ENCODE data around the gene TGM2.

The TGM2 gene

DNA sequence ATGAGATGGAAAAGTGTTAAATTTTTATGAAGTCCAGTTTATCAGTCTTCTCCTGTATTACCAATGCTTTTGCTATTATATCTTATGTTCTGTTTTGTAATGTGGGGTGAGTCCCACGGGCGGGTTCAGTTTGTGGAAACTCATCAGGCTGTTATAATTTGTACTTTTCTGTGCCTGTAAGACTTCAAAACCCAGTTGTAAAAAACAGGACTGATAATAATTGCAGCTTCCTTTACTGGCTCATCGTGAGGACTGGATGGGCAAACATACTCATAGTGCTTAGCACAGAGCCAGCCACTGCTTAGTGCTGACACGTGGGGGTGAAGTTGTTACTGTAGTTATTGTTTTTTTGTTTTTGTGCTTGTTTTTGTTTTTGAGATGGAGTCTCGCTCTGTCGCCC is 45.6 kb downstream of the TGM2 start:
- H3K4me3 ChIP-seq (IDR thresholded peaks at IDR 0.05; ENCODE audit: insufficient read depth, low read depth, low read length) = no peak overlapping the region
- no peaks in the 10 kb centered on the region for H3K4me1 ChIP-seq (ENCODE audit: low read depth, poor library complexity, severe bottlenecking)
- H2AFZ ChIP-seq (ENCODE audit: low read depth) = no peak overlapping the region
- H3K27me3 ChIP-seq (ENCODE audit: insufficient read depth, low read depth) = no peaks in the 10 kb centered on the region
- H3K4me2 ChIP-seq = no peak overlapping the region
- no peaks in the 10 kb centered on the region for H3K79me2 ChIP-seq (ENCODE audit: insufficient read depth, low read depth)
- TF ChIP-seq, protein P1, sequence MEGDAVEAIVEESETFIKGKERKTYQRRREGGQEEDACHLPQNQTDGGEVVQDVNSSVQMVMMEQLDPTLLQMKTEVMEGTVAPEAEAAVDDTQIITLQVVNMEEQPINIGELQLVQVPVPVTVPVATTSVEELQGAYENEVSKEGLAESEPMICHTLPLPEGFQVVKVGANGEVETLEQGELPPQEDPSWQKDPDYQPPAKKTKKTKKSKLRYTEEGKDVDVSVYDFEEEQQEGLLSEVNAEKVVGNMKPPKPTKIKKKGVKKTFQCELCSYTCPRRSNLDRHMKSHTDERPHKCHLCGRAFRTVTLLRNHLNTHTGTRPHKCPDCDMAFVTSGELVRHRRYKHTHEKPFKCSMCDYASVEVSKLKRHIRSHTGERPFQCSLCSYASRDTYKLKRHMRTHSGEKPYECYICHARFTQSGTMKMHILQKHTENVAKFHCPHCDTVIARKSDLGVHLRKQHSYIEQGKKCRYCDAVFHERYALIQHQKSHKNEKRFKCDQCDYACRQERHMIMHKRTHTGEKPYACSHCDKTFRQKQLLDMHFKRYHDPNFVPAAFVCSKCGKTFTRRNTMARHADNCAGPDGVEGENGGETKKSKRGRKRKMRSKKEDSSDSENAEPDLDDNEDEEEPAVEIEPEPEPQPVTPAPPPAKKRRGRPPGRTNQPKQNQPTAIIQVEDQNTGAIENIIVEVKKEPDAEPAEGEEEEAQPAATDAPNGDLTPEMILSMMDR (conservative IDR thresholded peaks at IDR 0.05; ENCODE audit: low read depth, low read length) = no peak
- no peaks in the 10 kb centered on the region for H3K36me3 ChIP-seq (ENCODE audit: insufficient read depth)
- H4K20me1 ChIP-seq (ENCODE audit: insufficient read depth) = no peaks in the 10 kb centered on the region
- H3K9ac ChIP-seq = no peak overlapping the region
- H3K27ac ChIP-seq = no peak overlapping the region

DNA sequence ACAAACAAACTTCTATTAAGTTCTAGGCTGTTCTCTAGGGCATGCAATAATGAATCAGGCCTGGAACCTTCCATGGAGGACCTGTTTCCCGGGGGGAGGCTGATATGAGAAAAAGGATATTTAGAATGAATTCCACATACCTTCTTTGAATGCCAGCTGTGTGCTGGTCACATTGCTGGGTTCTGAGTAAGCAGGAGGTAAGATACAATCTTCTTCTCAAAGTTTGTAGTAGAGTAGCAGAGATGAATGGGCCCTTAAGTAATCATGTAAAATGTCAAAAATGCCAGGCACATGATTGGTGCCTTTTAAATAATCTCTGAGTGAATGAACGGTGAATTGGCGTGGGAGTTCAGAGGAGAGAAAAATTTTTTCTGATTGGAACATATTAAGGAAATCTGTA is 47.4 kb downstream of the TGM2 start:
- H3K4me3 ChIP-seq (IDR thresholded peaks at IDR 0.05; ENCODE audit: insufficient read depth, low read depth, low read length) = no peak overlapping the region
- no peak overlapping the region for H3K4me2 ChIP-seq
- H3K4me1 ChIP-seq (ENCODE audit: low read depth, poor library complexity, severe bottlenecking) = no peaks in the 10 kb centered on the region
- TF ChIP-seq, protein P1 (conservative IDR thresholded peaks at IDR 0.05; ENCODE audit: low read depth, low read length) = no peak
- H3K27me3 ChIP-seq (ENCODE audit: insufficient read depth, low read depth) = no peaks in the 10 kb centered on the region
- no peaks in the 10 kb centered on the region for H3K79me2 ChIP-seq (ENCODE audit: insufficient read depth, low read depth)
- H4K20me1 ChIP-seq (ENCODE audit: insufficient read depth) = no peaks in the 10 kb centered on the region
- H3K36me3 ChIP-seq (ENCODE audit: insufficient read depth) = no peaks in the 10 kb centered on the region
- no peak overlapping the region for H2AFZ ChIP-seq (ENCODE audit: low read depth)
- H3K27ac ChIP-seq = no peak overlapping the region
- H3K9ac ChIP-seq = no peak overlapping the region

DNA sequence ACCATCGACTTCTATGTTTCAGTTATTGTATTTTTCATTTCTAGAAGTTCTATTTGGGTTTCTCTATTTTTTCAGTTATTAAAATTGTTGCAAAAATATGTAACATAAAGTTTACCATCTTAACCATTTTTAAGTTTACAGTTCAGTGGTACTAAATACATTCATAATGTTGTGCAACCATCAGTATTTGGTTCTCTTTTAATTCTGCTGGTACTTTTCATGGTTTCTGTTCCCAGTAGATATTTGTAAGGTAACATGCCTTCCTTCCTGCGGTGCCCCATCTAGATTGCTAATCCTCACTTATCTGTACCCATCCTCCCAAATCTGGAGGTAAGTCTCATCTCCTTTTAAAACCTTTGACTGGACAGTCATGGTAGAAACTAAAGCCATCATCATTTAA is 47.9 kb downstream of the TGM2 start:
- Histone ChIP-seq H4K20me1 (ENCODE audit: insufficient read depth) (no peaks in the 10 kb centered on the region), H3K4me3 (IDR thresholded peaks at IDR 0.05; ENCODE audit: insufficient read depth, low read depth, low read length) (no peak overlapping the region), H3K36me3 (ENCODE audit: insufficient read depth) (no peaks in the 10 kb centered on the region), H3K27me3 (ENCODE audit: insufficient read depth, low read depth) (no peaks in the 10 kb centered on the region), H3K4me2 (no peak overlapping the region), H3K9ac (no peak overlapping the region), H3K27ac (no peak overlapping the region), H3K4me1 (ENCODE audit: low read depth, poor library complexity, severe bottlenecking) (no peaks in the 10 kb centered on the region), H3K79me2 (ENCODE audit: insufficient read depth, low read depth) (no peaks in the 10 kb centered on the region), H2AFZ (ENCODE audit: low read depth) (no peak overlapping the region)
- TF ChIP-seq, protein P1 (conservative IDR thresholded peaks at IDR 0.05; ENCODE audit: low read depth, low read length) = no peak

DNA sequence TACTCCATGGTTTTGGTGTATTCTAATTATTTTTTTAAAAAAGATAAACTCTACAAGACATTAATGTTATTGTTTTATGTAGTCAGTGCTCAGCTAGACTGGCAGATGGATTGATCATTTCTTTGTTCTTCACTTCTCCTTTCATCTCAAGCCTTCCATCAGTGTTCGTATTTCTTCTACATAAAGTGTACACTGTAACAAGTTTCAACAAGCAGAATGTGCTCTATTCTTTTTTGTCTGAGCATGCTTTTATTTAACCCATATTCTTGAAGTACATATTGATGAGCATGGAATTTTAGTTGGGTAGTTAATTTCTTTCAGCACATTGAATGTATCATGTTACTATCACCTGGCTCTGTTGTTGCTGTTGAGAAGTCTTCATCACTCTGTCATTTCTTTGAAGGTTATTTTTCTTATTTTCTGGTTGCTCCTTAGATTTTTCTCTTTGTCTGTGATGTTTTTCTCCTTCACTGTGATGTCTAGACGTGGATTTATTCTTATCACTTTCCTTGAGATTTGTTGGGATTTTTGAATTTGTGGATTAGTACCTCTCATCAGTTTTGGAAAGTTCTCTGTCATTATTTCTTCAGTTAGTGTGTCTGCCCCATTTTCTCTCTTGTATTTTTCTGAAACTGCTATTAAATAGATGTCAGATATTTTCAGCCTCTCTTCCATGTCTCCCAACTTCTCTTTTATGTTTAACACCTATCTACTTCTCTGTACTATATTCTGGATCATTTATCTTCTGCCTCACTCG is 48.5 kb downstream of the TGM2 start:
- no peak overlapping the region for H3K4me2 ChIP-seq
- H3K36me3 ChIP-seq (ENCODE audit: insufficient read depth) = no peaks in the 10 kb centered on the region
- TF ChIP-seq, protein P1 (conservative IDR thresholded peaks at IDR 0.05; ENCODE audit: low read depth, low read length) = no peak
- H3K27ac ChIP-seq = no peak overlapping the region
- H3K27me3 ChIP-seq (ENCODE audit: insufficient read depth, low read depth) = no peaks in the 10 kb centered on the region
- no peaks in the 10 kb centered on the region for H3K4me1 ChIP-seq (ENCODE audit: low read depth, poor library complexity, severe bottlenecking)
- H2AFZ ChIP-seq (ENCODE audit: low read depth) = no peak overlapping the region
- H4K20me1 ChIP-seq (ENCODE audit: insufficient read depth) = no peaks in the 10 kb centered on the region
- no peak overlapping the region for H3K4me3 ChIP-seq (IDR thresholded peaks at IDR 0.05; ENCODE audit: insufficient read depth, low read depth, low read length)
- H3K9ac ChIP-seq = no peak overlapping the region
- H3K79me2 ChIP-seq (ENCODE audit: insufficient read depth, low read depth) = no peaks in the 10 kb centered on the region
